ENCODE measurements around the gene EPHA3. TPM values are rescaled to one million over a fixed set of nuclear protein-coding genes. Genes with fewer than 3 reads are reported as not detected.

EPHA3 gene
- total RNA-seq, 1 experiment from 2014 or later, result not detected

GRCh38 chr3:89434621-89435380 lies 327.4 kb downstream of the EPHA3 start:
- ChIA-PET POLR2A (interaction anchor here (0.6 kb wide), 1 partner anchor 9 kb away, joined by 3 read pairs; no protein-coding TSS in a partner anchor), CTCF (no interaction called here)
- TF ChIP-seq CTCF (IDR thresholded peaks at IDR 0.05; ENCODE audit: unreplicated experiment), result no peak
- no peaks in the 10 kb centered on the region for H3K36me3 Mint-ChIP-seq (ENCODE audit: insufficient read depth, unreplicated experiment)
- BruUV-seq (replicated peaks), result no TSS peak
- no peak overlapping the region for H3K27ac Mint-ChIP-seq (ENCODE audit: low read depth, unreplicated experiment)
- intact Hi-C loops (cut with micrococcal nuclease), result no loop called here
- no peak overlapping the region for H3K4me3 Mint-ChIP-seq (ENCODE audit: unreplicated experiment)
- no peak for DNase-seq (ENCODE audit: unreplicated experiment)
- H3K4me1 Mint-ChIP-seq (ENCODE audit: insufficient read depth, unreplicated experiment), result no peaks in the 10 kb centered on the region
- no peaks in the 10 kb centered on the region for H3K9me3 Mint-ChIP-seq (ENCODE audit: unreplicated experiment)
- H3K27me3 Mint-ChIP-seq (ENCODE audit: insufficient read depth, unreplicated experiment), result peaks cover 14% of the 10 kb centered on the region

- TF ChIP-seq CTCF (IDR thresholded peaks at IDR 0.05; ENCODE audit: unreplicated experiment), result no peak
- DNase-seq (ENCODE audit: unreplicated experiment), result no peak
- Mint-ChIP-seq H3K36me3 (ENCODE audit: insufficient read depth, unreplicated experiment) (no peaks in the 10 kb centered on the region), H3K27ac (ENCODE audit: low read depth, unreplicated experiment) (no peak overlapping the region), H3K4me1 (ENCODE audit: insufficient read depth, unreplicated experiment) (no peaks in the 10 kb centered on the region), H3K4me3 (ENCODE audit: unreplicated experiment) (no peak overlapping the region), H3K27me3 (ENCODE audit: insufficient read depth, unreplicated experiment) (peaks cover 34% of the 10 kb centered on the region), H3K9me3 (ENCODE audit: unreplicated experiment) (no peaks in the 10 kb centered on the region)
- ChIA-PET CTCF (interaction anchor here (0.5 kb wide), 1 partner anchor 113 kb away, joined by 3 read pairs; no protein-coding TSS in a partner anchor), POLR2A (no interaction called here)
- BruUV-seq (replicated peaks), result no TSS peak
- intact Hi-C loops (cut with micrococcal nuclease), result no loop called here
Observed at GRCh38 chr3:89436846-89437245, 329.4 kb downstream of the EPHA3 start.

- no peak for DNase-seq (ENCODE audit: unreplicated experiment)
- Mint-ChIP-seq H3K27ac (ENCODE audit: low read depth, unreplicated experiment) (no peak overlapping the region), H3K4me1 (ENCODE audit: insufficient read depth, unreplicated experiment) (no peaks in the 10 kb centered on the region), H3K4me3 (ENCODE audit: unreplicated experiment) (no peak overlapping the region), H3K27me3 (ENCODE audit: insufficient read depth, unreplicated experiment) (peaks cover 56% of the 10 kb centered on the region), H3K36me3 (ENCODE audit: insufficient read depth, unreplicated experiment) (no peaks in the 10 kb centered on the region), H3K9me3 (ENCODE audit: unreplicated experiment) (no peaks in the 10 kb centered on the region)
- no peak for TF ChIP-seq CTCF (IDR thresholded peaks at IDR 0.05; ENCODE audit: unreplicated experiment)
- POLR2A ChIA-PET, result no interaction called here
- intact Hi-C loops (cut with micrococcal nuclease), result no loop called here
- CTCF ChIA-PET, result interaction anchor here (1.3 kb wide), 1 partner anchor 649 kb away, joined by 3 read pairs; no protein-coding TSS in a partner anchor
- BruUV-seq (replicated peaks), result no TSS peak
Observed at GRCh38 chr3:89440386-89440785, 333.0 kb downstream of the EPHA3 start.

GRCh38 chr3:89441141-89441540 lies 333.7 kb downstream of the EPHA3 start:
- intact Hi-C loops (cut with micrococcal nuclease), result no loop called here
- Mint-ChIP-seq H3K36me3 (ENCODE audit: insufficient read depth, unreplicated experiment) (no peaks in the 10 kb centered on the region), H3K4me3 (ENCODE audit: unreplicated experiment) (no peak overlapping the region), H3K9me3 (ENCODE audit: unreplicated experiment) (no peaks in the 10 kb centered on the region), H3K27me3 (ENCODE audit: insufficient read depth, unreplicated experiment) (peaks cover 56% of the 10 kb centered on the region), H3K27ac (ENCODE audit: low read depth, unreplicated experiment) (no peak overlapping the region), H3K4me1 (ENCODE audit: insufficient read depth, unreplicated experiment) (no peaks in the 10 kb centered on the region)
- no peak for TF ChIP-seq CTCF (IDR thresholded peaks at IDR 0.05; ENCODE audit: unreplicated experiment)
- BruUV-seq (replicated peaks), result no TSS peak
- ChIA-PET POLR2A (interaction anchor here (1.0 kb wide), 1 partner anchor 23 kb away, joined by 3 read pairs; no protein-coding TSS in a partner anchor), CTCF (interaction anchor here (1.3 kb wide), 1 partner anchor 648 kb away, joined by 3 read pairs; no protein-coding TSS in a partner anchor)
- DNase-seq (ENCODE audit: unreplicated experiment), result no peak
